ENCODE data around the gene FGF19.

The FGF19 gene

DNA sequence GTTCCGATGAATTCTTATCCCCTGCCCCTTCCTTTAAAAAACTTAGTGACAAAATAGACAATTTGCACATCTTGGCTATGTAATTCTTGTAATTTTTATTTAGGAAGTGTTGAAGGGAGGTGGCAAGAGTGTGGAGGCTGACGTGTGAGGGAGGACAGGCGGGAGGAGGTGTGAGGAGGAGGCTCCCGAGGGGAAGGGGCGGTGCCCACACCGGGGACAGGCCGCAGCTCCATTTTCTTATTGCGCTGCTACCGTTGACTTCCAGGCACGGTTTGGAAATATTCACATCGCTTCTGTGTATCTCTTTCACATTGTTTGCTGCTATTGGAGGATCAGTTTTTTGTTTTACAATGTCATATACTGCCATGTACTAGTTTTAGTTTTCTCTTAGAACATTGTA is 50.8 kb downstream of the FGF19 start:
- H3K4me1 ChIP-seq (ENCODE audit: low read depth, poor library complexity, severe bottlenecking): no peaks in the 10 kb centered on the region
- no peaks in the 10 kb centered on the region for H3K36me3 ChIP-seq (ENCODE audit: insufficient read depth)
- no peak overlapping the region for H3K4me3 ChIP-seq (IDR thresholded peaks at IDR 0.05; ENCODE audit: insufficient read depth, low read depth, low read length)
- no peaks in the 10 kb centered on the region for H3K79me2 ChIP-seq (ENCODE audit: insufficient read depth, low read depth)
- H3K27ac ChIP-seq: no peak overlapping the region
- H3K9ac ChIP-seq: no peak overlapping the region
- no peak overlapping the region for H2AFZ ChIP-seq (ENCODE audit: low read depth)
- peaks cover 41% of the 10 kb centered on the region for H3K27me3 ChIP-seq (ENCODE audit: insufficient read depth, low read depth)
- TF ChIP-seq, protein P1, sequence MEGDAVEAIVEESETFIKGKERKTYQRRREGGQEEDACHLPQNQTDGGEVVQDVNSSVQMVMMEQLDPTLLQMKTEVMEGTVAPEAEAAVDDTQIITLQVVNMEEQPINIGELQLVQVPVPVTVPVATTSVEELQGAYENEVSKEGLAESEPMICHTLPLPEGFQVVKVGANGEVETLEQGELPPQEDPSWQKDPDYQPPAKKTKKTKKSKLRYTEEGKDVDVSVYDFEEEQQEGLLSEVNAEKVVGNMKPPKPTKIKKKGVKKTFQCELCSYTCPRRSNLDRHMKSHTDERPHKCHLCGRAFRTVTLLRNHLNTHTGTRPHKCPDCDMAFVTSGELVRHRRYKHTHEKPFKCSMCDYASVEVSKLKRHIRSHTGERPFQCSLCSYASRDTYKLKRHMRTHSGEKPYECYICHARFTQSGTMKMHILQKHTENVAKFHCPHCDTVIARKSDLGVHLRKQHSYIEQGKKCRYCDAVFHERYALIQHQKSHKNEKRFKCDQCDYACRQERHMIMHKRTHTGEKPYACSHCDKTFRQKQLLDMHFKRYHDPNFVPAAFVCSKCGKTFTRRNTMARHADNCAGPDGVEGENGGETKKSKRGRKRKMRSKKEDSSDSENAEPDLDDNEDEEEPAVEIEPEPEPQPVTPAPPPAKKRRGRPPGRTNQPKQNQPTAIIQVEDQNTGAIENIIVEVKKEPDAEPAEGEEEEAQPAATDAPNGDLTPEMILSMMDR (conservative IDR thresholded peaks at IDR 0.05; ENCODE audit: low read depth, low read length): no peak
- H4K20me1 ChIP-seq (ENCODE audit: insufficient read depth): no peaks in the 10 kb centered on the region
- H3K4me2 ChIP-seq: no peak overlapping the region

DNA sequence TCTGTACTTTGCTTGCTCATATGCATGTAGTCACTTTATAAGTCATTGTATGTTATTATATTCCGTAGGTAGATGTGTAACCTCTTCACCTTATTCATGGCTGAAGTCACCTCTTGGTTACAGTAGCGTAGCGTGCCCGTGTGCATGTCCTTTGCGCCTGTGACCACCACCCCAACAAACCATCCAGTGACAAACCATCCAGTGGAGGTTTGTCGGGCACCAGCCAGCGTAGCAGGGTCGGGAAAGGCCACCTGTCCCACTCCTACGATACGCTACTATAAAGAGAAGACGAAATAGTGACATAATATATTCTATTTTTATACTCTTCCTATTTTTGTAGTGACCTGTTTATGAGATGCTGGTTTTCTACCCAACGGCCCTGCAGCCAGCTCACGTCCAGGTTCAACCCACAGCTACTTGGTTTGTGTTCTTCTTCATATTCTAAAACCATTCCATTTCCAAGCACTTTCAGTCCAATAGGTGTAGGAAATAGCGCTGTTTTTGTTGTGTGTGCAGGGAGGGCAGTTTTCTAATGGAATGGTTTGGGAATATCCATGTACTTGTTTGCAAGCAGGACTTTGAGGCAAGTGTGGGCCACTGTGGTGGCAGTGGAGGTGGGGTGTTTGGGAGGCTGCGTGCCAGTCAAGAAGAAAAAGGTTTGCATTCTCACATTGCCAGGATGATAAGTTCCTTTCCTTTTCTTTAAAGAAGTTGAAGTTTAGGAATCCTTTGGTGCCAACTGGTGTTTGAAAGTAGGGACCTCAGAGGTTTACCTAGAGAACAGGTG is 51.8 kb downstream of the FGF19 start:
- no peaks in the 10 kb centered on the region for H3K4me1 ChIP-seq (ENCODE audit: low read depth, poor library complexity, severe bottlenecking)

DNA sequence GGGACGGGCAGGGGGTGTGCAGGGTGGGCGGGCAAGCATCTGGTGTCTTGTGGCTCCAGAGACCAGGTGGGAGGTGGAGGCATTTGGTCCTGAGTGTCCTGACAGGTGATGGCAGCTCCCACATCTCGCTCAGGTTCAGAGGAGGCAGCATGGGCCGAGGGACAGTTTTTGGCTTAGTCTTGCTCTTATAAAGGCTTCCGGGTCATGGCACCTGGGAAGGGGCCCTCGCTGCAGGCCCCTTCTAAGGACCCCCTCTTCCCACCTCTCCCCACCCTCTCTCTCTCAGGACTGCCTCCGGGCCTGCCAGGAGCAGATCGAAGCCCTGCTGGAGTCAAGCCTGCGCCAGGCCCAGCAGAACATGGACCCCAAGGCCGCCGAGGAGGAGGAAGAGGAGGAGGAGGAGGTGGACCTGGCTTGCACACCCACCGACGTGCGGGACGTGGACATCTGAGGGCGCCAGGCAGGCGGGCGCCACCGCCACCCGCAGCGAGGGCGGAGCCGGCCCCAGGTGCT is 52.9 kb downstream of the FGF19 start:
- Histone ChIP-seq H3K4me1 (ENCODE audit: low read depth, poor library complexity, severe bottlenecking) (no peaks in the 10 kb centered on the region), H3K79me2 (ENCODE audit: insufficient read depth, low read depth) (no peaks in the 10 kb centered on the region), H3K4me2 (no peak overlapping the region), H2AFZ (ENCODE audit: low read depth) (no peak overlapping the region), H3K9ac (no peak overlapping the region), H3K4me3 (IDR thresholded peaks at IDR 0.05; ENCODE audit: insufficient read depth, low read depth, low read length) (no peak overlapping the region), H3K27ac (no peak overlapping the region), H3K27me3 (ENCODE audit: insufficient read depth, low read depth) (peaks cover 52% of the 10 kb centered on the region), H4K20me1 (ENCODE audit: insufficient read depth) (no peaks in the 10 kb centered on the region), H3K36me3 (ENCODE audit: insufficient read depth) (no peaks in the 10 kb centered on the region)
- TF ChIP-seq, protein P1 (conservative IDR thresholded peaks at IDR 0.05; ENCODE audit: low read depth, low read length): no peak

More for the DNA sequence above, 51.8 kb downstream of the FGF19 start:
- Histone ChIP-seq H3K27me3 (ENCODE audit: insufficient read depth, low read depth) (peaks cover 47% of the 10 kb centered on the region), H3K9ac (no peak overlapping the region), H3K4me3 (IDR thresholded peaks at IDR 0.05; ENCODE audit: insufficient read depth, low read depth, low read length) (no peak overlapping the region), H3K36me3 (ENCODE audit: insufficient read depth) (no peaks in the 10 kb centered on the region), H2AFZ (ENCODE audit: low read depth) (no peak overlapping the region), H3K79me2 (ENCODE audit: insufficient read depth, low read depth) (no peaks in the 10 kb centered on the region), H4K20me1 (ENCODE audit: insufficient read depth) (no peaks in the 10 kb centered on the region), H3K27ac (no peak overlapping the region), H3K4me2 (no peak overlapping the region)
- TF ChIP-seq, protein P1 (conservative IDR thresholded peaks at IDR 0.05; ENCODE audit: low read depth, low read length): no peak

DNA sequence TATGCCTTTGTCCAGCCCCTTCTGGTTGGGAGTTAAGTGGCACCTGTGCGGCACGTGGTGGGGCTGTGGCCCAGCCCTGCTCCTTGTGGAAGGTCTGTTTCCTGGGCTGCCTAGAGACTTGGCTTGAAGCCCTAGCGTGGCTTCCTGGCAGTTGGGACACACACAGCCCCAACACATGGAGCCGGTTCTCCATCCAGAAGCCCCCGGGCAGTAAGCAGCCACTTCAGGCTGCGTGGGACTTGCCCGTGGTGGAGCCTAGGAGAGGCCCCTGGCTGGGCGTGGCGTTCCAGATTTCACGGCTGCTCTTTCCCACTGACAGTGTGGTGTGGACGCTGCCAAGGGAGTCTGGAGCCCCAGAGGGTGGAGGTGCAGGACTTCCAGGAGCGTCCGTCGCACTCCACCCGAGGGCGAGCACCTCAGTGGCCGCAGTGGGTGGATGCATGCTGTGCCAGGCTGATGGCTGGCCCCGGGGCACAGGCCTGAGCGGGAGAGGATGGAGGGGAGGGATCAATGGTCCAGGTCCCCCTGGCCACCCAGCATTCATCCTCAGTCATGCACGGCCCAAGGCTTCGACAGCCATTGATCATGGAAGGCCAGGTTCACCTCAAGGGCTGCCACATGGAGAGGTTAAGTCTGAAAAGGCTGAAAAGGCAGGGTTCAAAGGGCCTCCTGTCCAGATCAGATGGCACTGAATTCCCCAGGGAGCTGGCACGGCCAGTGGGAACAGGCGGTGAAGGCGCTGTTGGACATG is 53.6 kb downstream of the FGF19 start:
- Histone ChIP-seq H3K79me2 (ENCODE audit: insufficient read depth, low read depth) (no peaks in the 10 kb centered on the region), H4K20me1 (ENCODE audit: insufficient read depth) (no peaks in the 10 kb centered on the region), H3K9ac (no peak overlapping the region), H3K4me2 (no peak overlapping the region), H3K36me3 (ENCODE audit: insufficient read depth) (no peaks in the 10 kb centered on the region), H2AFZ (ENCODE audit: low read depth) (no peak overlapping the region), H3K4me3 (IDR thresholded peaks at IDR 0.05; ENCODE audit: insufficient read depth, low read depth, low read length) (no peak overlapping the region), H3K27ac (no peak overlapping the region), H3K27me3 (ENCODE audit: insufficient read depth, low read depth) (peaks cover 56% of the 10 kb centered on the region), H3K4me1 (ENCODE audit: low read depth, poor library complexity, severe bottlenecking) (no peaks in the 10 kb centered on the region)
- TF ChIP-seq, protein P1 (conservative IDR thresholded peaks at IDR 0.05; ENCODE audit: low read depth, low read length): no peak

Measured in KMS-11 (cell line).